Keratinocyte (primary cell): ENCODE data around the gene FTSJ1.

ENCODE experiments used
- CTCF ChIP-seq, 3 experiments: IDR thresholded peaks in 1 of 3; conservative IDR thresholded peaks in 1 of 3; optimal IDR thresholded peaks in 1 of 3; 2 replicates in 2 of 3; 3 replicates in 1 of 3; pipeline versions ENCODE3 to v1.5.1; 2011; ENCODE audit warnings: low read length in 3 of 3, mild to moderate bottlenecking in 3 of 3, moderate library complexity in 2 of 3, control low read depth in 1 of 3, inconsistent platforms in 1 of 3; ENCODE audit not compliant: insufficient read depth in 2 of 3; ENCODE audit errors: extremely low read depth in 1 of 3
- EZH2 ChIP-seq: IDR thresholded peaks from one replicate; pipeline ENCODE4 v1.6.1; 2012; ENCODE audit warnings: inconsistent platforms, mild to moderate bottlenecking, low read length, moderate library complexity

DNA sequence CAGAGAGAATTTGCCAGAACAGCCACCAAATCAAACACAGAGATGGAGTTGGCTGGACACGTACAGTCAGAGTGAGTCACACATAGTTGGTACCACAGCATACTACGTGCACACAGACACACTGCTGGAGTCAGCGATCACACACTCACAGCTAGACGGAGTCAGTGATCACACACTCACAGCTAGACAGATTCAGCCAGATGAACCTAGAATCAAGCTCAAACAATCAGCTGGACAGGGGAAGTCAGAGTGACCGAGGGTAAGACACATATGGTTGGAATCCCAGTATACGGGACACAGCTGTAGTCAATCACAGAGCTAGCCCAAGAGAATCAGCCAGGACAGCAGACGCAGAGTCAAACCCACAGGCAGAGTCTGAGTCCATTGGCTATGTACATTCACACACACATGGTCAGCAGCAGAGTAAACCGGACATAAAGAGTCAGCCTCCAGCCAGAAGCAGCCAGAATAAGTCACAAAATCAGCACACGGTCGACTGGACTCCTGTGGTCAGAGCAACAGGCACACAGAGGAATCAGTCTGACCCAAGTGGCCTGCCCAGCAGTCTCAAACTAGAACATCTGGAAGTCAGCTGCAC, 10.6 kb upstream of the FTSJ1 start:
- TF ChIP-seq CTCF (optimal IDR thresholded peaks at IDR 0.05 in 1 of 3, IDR thresholded peaks at IDR 0.05 in 1 of 3, conservative IDR thresholded peaks at IDR 0.05 in 1 of 3; ENCODE audit: extremely low read depth in 1 of 3, insufficient read depth in 2 of 3, low read length in 3 of 3) (no peak), EZH2 (no peak)
